Stimulated activated CD4-positive, alpha-beta T cell treated with anti-CD3 and anti-CD28 coated beads, Interleukin-12 subunit alpha, Interleukin-12 subunit beta, amount 100 ng/mL, for 4 hours (primary cell): ENCODE results near the gene RGS6.

Experiments used
- DNase-seq: peaks from one replicate; pipeline ENCODE4 v3.0.0-alpha.2; 2020

The RGS6 gene

DNA sequence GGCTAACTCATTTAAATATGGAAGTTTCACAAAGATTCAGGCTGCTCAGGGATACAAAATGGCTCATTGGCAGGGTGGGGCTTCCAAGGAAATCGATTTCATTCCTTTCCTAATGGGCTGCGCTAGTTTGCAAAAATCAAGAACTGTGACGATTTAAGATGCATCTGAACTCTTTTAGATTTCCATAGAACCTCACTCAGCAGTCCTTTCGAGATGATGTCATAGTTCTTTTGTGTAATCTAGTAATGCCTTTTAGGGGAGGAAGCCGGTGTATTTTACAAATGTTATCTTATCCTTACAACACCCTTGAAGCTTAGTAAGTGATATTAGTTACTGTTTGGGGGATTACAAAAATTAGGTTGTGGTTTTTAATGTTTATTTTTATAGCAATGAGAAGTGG is 239.8 kb downstream of the RGS6 start:
- no peak for DNase-seq

DNA sequence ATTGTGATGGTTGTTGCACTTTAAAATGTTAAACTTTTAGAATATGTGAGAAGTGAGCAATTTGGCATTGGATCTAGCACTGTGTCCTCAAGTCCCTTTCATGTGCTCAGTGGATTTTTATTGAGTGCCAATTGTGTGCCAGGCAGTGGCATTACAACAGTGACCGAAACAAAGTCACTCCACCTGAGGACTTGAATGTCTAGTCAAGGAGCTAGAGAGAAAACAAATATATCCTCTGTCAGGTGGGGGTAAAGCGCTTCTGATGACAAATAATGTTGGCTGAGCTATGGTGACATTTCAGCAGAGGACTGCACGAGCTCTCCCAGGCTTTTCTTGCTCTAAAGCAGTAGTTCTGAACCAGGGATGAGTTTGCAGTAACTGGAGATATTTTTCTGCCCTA is 240.4 kb downstream of the RGS6 start:
- DNase-seq = no peak

DNA sequence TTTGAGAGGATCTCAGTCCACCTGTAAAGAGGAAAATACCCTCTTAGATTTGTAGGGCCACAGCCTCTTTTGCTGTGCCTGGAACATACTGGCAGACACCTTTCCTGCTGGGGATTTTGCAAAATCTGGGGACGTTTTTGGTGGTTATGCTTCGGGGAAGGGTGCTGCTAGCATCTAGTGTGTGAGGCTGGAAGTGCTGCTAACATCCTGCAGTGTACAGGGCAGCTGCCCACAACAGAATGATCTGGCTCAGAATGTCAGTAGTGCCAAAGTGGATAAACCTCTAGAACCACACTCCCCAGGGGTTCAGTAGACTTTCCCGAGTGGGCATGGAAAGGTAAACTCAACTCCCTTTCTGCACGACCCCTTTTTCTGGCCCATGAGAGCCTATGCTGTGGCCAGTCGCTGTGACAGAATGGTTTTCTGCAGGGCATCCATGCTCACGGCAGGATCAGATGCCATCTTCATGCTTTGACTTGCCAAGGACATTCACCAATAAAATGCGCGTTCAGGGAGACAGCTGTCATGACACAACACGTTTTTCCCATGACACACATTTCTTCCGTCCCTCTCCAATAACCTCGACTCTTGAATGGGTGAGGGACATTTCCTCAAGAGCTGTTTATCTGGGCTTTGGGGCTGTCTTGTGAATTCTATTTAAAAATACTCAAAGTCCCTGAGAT is 240.9 kb downstream of the RGS6 start:
- no peak for DNase-seq

DNA sequence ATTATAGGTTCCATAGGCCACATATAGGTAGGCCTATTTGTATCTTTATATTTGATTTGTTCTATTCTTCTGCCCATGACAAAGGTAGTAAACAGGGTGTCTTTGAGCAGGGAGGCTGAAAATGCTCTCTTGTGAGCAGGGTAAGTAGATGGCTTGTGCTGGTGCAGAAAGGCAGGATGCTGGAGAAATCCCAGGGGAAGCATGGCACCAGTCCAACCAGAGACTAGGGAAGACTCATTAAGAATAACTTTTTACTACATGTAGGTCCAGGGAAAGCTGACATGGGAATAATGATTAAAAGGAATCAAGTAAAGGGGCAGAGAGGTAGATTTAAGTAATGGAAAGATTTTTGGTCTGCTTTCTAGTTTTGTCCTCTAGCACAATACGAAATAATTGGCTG is 245.0 kb downstream of the RGS6 start:
- no peak for DNase-seq

DNA sequence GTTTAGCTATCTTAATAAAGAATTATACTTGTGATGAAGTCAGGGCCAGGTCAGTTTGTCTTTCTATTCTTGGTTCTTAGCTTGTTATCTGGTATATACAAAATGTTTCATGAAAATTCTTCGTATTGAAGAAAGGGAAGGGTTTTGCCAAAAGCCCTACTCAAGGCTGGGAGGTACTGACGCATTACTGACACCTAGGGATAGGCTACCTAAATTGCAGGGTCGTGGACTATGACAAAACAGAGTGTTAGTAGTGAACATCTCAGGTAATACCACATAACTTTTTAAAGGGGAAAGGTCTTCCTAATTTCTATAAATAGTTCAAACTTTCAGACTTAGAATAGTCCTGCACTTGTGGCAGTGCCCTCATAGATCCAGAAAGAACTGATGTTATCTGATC is 246.3 kb downstream of the RGS6 start:
- DNase-seq = no peak

DNA sequence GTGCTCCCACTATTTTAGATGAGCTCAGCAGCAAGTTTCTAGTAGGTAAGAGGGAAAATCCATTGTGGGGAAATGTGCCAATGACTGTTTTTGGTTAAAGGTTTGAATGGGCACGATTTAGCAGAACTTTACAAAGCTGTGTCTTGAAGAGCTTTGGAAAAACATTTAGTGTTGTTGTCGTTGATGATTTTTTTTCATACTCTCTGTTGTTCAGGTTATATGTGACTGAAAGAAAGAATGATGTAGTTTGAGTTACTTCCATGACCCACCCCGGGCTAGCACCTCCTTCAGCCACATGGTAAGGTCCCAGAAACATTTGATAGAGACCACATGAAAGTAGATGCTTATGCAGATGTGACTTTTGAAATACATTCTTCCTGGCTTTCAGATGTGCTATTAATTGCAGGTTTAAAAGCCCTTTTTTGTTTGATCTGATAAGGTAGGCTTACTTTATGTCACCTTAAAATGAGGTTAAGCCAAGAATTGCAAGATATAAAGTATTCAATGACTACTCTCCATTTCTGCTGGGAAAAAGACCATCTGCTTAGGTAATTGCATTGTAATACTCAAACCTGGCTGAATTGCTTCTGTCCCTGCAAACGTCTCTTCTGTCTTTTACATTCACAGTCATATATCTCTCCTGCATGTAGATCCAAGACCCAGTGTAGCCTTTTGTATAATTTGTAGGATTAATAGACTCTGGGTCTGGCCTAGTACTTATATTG is 250.6 kb downstream of the RGS6 start:
- DNase-seq = no peak

DNA sequence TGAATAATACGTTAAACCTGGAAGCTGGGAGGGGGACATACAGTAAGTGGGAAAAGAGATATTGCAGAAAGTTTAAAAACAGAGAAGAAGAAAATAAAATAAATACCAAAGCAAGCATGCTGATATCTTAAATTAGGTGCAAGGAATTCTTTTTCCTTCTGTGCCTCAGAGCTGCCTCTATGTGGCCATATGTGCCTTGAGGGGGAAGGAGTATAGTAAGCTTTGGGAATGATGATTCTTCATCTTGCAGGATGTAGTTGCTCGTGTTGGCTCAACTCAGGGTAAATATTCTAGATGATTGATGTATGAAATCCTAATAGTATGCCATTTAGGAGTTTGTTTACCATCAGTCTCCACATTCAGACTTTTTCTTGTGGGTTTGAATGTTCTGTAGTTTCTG is 251.4 kb downstream of the RGS6 start:
- no peak for DNase-seq

DNA sequence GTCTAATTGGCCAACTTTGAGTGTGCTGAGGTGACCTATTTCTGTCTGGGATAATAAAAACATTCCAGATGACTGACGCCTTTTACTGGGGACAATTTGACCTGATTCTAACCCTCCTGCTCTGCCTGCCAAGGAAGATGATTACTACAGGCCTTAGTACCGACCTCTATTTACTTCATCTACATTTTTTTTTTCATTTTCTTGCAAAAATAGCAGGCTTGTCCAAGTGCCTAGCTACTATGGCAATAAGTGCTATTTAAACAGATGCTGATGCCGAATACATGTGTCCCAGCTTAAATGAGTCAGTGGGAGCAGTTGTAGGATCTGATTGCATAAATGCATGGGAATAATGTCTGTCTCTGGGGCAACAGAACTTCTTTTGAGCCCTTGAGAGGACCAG is 254.3 kb downstream of the RGS6 start:
- DNase-seq = no peak

DNA sequence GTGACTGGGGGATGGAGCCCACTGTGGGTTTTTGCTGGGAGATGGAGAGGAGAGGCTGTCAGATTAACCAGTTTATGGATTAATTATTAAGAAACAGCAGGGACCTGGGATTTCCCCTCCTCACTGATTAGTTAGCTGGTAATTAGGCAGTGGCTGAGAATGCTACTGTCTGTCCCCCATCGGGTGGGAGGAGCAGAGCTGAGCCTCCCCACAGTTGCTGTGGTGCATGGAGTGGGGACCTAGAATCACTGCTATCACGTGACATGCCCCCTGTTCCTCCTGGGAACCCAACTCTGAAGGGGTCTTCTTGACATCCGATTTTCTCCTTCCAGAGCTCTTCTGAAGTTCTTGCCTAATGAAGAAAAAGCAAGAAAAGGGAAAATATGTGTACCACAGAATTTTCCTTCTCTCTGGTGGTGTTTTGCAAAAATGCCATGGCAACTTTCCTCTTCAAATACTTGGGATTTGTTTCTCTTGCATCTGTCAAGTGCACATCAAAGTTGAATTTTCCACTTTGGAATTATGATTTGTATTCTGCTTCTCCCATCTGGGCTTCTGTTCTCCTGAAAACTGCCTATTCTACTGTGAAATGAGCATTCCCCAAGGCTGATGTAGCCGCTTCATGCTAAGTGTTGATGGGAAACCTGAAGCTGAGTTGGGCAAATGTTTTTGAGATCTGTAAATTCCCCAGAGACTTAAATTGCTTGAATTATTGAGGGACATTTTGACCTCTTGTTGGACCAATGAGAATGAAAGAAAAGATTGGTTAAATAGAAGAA is 264.2 kb downstream of the RGS6 start:
- no peak for DNase-seq

DNA sequence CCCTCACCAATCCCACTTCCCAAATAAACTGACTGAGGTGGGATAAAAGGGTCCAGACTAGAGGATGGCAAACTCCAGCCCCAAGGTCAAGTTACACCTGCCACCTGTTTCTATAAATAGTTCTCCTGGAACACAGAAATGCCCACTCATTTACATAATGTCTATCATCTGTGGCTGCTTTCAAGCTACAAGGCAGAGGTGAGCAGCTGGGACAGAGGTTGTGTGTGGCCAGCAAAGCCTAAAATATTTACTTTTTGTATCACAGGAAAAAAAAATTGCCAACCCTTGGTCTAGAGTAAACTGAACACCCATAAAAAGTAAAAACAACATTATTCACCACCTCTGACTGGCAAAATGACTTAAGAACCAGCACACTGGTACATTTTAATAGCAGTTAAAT is 269.4 kb downstream of the RGS6 start:
- DNase-seq = no peak

DNA sequence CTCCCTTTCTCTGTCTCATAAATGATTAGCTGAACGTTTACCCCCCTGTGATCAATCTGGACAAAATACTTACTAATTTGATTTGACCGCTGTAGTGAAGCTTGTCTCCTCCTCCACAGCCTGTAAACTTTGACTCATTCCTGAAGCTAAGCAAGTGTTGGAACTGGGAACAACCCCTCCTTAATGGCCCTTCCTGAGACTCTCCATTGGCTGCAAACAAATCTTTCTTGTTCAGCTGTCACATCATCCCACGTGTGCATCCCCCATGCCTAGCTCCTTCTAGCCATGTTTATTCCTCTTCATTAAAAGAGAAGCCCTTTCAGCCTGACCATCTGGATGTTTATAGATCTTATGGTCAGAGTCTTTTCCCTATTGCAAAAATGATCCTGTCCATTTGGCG is 281.2 kb downstream of the RGS6 start:
- DNase-seq = no peak

DNA sequence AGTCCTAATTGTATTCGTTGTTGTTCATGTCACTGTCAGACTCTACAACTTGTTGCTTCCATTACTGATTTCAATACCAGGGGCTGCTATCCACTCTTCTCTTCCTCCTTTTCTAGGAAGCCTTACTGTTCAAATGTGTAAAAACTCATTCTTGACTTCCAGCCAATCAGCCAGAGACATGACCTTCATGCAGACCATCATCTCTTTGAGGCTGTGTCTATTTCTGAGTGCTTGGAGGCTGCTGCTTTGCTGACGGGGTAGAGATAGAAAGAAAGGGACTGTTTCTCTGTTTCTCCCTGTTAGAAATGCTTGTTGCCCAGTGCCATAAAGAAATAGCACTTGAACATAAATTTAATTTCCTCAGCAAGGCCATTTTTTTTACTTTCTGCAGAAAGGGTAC is 282.9 kb downstream of the RGS6 start:
- no peak for DNase-seq

DNA sequence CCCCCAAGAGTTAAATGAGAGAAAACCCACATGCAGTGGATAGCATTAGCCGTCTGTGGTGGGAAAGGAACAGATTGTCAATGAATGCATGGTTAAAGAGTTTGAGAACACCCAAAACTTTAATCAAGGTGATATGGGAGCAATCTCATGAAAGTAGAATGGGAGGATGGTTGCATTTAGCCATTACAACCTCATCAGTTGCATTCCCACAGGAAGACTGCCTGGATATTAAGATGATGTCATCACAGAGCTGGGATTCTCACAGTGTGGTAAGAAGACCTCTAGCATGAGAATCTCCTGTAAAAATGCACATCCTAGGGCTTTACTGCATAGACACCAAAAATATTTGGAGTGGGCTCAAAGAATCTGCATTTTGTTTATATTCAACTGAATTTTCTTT is 284.9 kb downstream of the RGS6 start:
- no peak for DNase-seq

DNA sequence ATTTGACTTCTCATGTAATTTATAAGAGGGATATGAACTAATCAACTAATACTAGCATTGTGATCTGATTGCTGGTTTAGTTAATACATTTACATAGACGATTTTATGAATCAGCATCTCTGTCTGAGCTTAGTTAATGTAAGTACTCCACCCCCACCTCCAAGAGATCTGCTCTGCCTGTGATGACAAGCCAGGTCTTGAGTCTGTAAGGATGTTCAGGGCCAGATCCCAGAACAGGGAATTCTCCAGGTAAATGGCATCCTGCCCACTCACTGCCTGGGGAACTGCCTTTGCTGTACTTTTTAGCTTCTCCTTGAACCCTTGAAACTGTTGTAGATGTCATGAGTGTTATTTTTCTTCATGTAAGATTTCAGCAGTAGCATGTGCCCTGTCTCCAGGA is 289.8 kb downstream of the RGS6 start:
- no peak for DNase-seq

DNA sequence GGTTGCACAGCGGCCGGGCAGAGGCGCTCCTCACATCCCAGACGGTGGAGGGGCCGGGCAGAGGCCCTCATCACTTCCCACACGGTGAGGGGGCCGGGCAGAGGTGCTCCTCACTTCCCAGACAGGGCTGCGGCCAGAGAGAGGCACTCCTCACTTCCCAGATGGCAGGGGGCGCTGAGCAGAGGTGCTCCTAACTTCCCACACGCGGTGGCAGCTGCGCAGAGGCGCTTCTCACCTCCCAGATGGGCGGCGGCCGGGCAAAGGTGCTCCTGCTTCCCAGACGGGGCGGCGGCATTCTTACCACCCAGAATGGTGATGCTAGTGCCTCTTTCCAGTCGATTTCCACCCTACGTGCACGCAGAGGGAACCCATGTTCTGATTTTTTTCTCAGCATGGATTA is 304.4 kb downstream of the RGS6 start:
- no peak for DNase-seq

DNA sequence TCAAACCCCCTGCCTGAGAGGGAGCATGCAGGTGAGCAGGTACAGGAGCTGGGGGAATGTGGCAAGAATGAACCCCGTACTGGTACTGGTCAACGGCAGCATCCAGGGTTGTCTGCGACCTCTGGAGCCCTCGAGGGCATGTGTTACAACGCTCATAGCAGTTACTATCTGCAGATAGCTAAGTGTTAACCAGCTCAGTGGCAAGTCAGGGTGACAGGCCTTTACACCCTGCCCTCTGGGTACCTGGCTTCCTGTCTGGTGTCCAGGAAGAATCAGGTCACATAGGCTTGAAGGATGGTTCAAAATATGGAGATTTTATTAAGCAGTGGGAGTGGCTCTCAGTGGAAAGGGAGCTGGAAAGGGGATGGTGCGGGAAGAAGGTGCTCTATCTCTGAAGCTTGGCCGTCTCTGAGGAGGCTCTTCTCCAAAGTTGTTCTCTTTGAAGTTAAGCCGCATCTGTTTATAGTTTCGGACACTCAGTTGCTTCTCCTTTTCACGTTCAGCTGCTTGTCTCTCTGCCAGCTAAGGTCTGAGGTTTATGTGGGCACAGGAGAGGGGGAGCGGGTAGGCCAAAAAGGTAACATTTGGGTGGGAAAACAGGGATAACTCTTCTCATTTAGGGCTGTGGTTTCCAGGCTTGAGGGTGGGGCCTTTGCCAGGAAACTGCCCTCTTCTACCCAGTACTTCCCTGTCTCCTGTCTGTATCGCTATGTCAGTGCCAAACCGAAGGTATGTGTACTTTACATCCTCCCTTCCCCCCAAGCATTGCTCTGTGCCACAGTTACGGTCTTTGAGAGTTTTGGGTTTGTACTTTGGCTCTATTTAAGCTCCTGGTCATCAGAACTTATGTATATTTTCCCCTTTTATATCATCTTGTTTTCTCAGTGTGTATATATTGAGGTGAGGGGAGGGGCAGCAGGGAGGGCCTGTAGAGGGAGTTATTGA is 305.8 kb downstream of the RGS6 start:
- DNase-seq = no peak

DNA sequence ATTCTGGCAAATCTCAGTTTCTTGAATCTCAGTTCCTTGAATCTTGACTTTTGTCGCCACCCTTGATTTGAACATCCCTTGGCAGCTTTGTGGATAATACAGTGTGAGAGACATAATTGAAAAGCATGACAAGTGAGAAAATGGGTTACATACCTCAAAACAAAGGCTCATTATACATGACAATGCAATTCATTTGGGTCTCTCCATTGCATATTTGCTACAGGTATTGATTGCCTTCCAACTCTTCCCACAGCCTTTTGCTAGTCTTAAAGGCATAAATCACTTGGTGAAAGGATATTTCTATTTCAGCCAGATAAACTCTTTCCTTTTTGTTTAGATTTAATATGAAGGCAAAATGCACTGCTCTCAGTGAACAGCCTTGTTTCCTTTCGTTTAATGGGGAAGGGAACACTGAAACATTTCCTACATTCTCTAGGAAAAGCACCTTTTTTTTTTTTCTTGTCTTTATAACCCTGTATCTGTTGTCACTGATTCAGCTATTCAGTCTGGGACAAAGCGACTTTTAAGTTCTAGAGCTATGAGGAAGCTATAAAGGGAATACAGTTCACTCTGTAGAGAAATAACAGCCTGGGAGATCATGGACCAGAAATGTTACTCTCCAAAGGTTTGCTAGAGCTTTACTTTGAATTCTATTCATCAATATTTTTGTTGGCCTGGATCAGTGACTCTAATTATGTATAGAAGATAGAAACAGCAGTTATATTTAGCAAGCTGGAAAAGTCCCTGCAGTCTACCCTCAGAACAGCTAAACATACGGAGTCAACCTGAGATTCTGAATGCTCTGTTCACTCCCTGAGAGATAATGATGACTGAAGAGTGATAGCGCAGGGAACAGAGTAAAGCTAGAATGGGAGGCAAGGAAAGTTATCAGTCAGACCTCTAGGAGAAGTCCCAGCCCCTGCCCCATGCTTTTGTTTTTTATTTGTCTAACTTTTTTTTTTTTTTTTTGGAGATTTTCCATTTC is 311.4 kb downstream of the RGS6 start:
- no peak for DNase-seq

DNA sequence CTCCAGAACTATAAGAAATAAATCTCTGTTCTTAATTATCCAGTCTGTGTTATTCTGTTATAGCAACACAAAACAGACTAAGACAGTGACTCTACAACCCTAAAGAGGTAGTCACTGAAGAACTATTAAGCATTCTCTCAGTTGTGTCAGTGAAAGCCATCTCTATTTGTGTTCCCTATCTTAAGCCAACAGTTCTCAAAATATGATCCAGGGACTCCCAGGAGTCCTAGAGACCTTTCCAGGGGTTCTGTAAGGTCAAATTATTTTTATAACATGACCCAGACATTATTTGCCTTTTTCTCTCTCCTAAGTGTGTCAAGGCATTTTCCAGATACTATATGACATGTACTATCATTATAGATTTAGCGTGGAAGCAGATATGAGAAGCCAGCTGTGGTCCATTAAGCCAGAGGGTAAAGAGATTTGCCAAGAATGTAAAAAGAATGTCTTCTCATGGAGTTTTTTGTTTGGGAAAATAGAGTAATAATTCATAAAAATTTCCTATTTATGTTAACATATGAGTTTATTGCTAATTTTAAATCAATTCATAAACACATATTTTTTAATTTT is 315.8 kb downstream of the RGS6 start:
- no peak for DNase-seq

DNA sequence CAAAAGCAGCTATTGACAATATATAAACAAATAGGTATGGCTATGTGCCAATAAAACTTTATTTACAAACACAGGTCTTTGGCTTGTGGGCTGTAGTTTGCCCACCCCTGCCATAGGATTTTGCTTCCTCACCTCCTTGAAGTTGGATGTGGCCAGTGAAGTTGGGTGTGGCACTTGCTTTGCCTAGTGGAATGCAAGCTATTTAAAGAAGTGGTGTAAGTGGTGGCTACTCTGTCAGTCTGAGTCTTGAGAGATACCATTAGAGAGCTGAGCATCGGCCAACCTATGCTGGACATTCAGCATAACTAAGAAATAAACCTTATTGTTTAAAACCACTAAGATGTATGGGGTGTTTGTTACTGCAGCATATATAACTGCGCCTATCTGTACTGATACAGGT is 321.3 kb downstream of the RGS6 start:
- DNase-seq = no peak

DNA sequence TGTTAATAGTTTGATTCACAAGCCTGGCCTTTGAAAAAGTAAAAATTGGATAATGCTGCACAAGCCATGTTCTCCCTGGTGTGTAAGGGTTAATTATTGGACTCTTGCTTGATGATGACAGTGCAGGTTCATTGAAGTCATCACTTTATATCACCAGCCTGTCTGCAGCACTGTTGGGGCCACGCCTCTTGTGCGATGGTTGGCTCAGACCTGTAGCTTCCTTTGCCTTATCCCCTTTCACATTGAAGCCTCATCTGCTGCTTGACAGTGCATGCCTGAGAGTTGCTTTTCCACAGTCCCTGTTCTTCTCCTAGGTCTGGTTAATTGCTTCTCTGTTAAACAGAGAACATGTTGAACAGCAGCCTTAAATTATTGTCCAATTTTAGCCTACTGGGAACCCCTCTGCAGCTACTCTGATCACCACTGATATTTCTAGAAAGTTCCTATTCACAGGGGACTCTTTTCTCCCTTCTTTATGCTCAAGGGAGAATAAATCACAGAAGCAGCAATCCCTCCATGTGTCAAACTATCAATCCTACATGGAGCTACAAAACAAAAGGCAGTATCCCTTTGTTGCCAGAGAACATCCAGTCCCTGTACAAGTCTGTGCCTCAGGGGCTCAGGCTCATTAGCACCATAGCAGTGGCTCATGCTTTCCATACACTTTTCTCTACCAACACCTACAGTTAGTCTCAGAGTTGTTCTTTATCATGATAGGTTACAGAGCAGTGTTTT is 322.1 kb downstream of the RGS6 start:
- DNase-seq = no peak
